Measurements from ENCODE around the gene ADGRA1.
"Not testable (repeated sequence)": the region's sequence is repeated elsewhere in the genome, so short reads cannot be mapped to it uniquely, and the experiment has no call there.

The ADGRA1 gene

GRCh38 chr10:133169173-133169947, 81.6 kb downstream of the ADGRA1 start:
- no peak overlapping the region for H3K27ac ChIP-seq (ENCODE audit: low read depth, low read length)
- no peaks in the 10 kb centered on the region for H3K27me3 ChIP-seq (ENCODE audit: insufficient read depth, low read length)
- no peaks in the 10 kb centered on the region for H3K4me1 ChIP-seq (ENCODE audit: insufficient read depth, low read length)
- H3K4me3 ChIP-seq (ENCODE audit: low read length), result no peak overlapping the region
- H3K36me3 ChIP-seq (ENCODE audit: insufficient read depth, low read length), result peaks cover 6% of the 10 kb centered on the region; the same call in 1 of the 2 replicates
- 96% methylated on average over 30 of the region's 30 CpGs for WGBS
- no peaks in the 10 kb centered on the region for H3K9me3 ChIP-seq (ENCODE audit: insufficient read depth, low read depth, low read length)
- no peak overlapping the region for H3K9ac ChIP-seq (ENCODE audit: low read depth, low read length)

DNA sequence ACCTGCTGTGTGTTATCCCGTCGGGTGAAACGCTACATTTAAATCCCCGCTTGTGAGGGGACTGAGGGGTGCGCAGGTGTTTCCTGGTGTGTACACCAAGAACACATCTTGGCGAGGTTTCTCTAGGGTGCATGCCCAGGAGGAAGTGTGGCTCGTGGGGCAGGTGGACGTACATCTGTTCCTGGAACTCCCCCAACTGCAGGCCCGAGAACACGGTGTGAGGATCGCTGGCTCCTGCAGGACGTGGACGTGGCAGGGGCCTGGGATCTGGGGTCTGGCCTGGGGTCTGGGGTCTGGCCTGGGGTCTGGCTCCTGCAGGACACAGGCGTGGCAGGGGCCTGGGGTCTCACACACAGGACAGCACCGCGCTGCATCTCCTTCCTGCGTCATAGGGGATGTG, 82.4 kb downstream of the ADGRA1 start:
- no peaks in the 10 kb centered on the region for H3K4me1 ChIP-seq (ENCODE audit: insufficient read depth, low read length)
- H3K9ac ChIP-seq (ENCODE audit: low read depth, low read length), result no peak overlapping the region
- no peak overlapping the region for H3K27ac ChIP-seq (ENCODE audit: low read depth, low read length)
- peaks cover 6% of the 10 kb centered on the region; the same call in 1 of the 2 replicates for H3K36me3 ChIP-seq (ENCODE audit: insufficient read depth, low read length)
- H3K27me3 ChIP-seq (ENCODE audit: insufficient read depth, low read length), result no peaks in the 10 kb centered on the region
- WGBS, result 96% methylated on average over 17 of the region's 17 CpGs
- no peaks in the 10 kb centered on the region for H3K9me3 ChIP-seq (ENCODE audit: insufficient read depth, low read depth, low read length)
- no peak overlapping the region for H3K4me3 ChIP-seq (ENCODE audit: low read length)

- H3K36me3 ChIP-seq (ENCODE audit: insufficient read depth, low read length), result no peaks in the 10 kb centered on the region
- H3K9me3 ChIP-seq (ENCODE audit: insufficient read depth, low read depth, low read length), result peaks cover 6% of the 10 kb centered on the region; the same call in 1 of the 2 replicates
- no peaks in the 10 kb centered on the region for H3K27me3 ChIP-seq (ENCODE audit: insufficient read depth, low read length)
- no peak overlapping the region for H3K4me3 ChIP-seq (ENCODE audit: low read length)
- 95% methylated on average over 15 of the region's 15 CpGs for WGBS
- no peaks in the 10 kb centered on the region for H3K4me1 ChIP-seq (ENCODE audit: insufficient read depth, low read length)
- H3K9ac ChIP-seq (ENCODE audit: low read depth, low read length), result no peak overlapping the region
- no peak overlapping the region for H3K27ac ChIP-seq (ENCODE audit: low read depth, low read length)
These were observed 86.3 kb downstream of the ADGRA1 start for GRCh38 chr10:133173860-133174640.

- Histone ChIP-seq H3K9ac (ENCODE audit: low read depth, low read length) (no peak overlapping the region), H3K27me3 (ENCODE audit: insufficient read depth, low read length) (no peaks in the 10 kb centered on the region), H3K36me3 (ENCODE audit: insufficient read depth, low read length) (no peaks in the 10 kb centered on the region), H3K4me3 (ENCODE audit: low read length) (no peak overlapping the region), H3K4me1 (ENCODE audit: insufficient read depth, low read length) (no peaks in the 10 kb centered on the region), H3K27ac (ENCODE audit: low read depth, low read length) (no peak overlapping the region), H3K9me3 (ENCODE audit: insufficient read depth, low read depth, low read length) (peaks cover 6% of the 10 kb centered on the region; the same call in 1 of the 2 replicates)
- WGBS, result 63% methylated on average over 3 of the region's 3 CpGs
These were observed 87.1 kb downstream of the ADGRA1 start for GRCh38 chr10:133174689-133175263.

- not testable (repeated sequence) for H3K9ac ChIP-seq (ENCODE audit: low read depth, low read length); H3K4me1 ChIP-seq (ENCODE audit: insufficient read depth, low read length); H3K4me3 ChIP-seq (ENCODE audit: low read length); H3K27ac ChIP-seq (ENCODE audit: low read depth, low read length); H3K36me3 ChIP-seq (ENCODE audit: insufficient read depth, low read length); H3K9me3 ChIP-seq (ENCODE audit: insufficient read depth, low read depth, low read length); H3K27me3 ChIP-seq (ENCODE audit: insufficient read depth, low read length)
- 88% methylated on average over 4 of the region's 4 CpGs for WGBS
These were observed 87.9 kb downstream of the ADGRA1 start for GRCh38 chr10:133175624-133176023.

- Histone ChIP-seq H3K9ac (ENCODE audit: low read depth, low read length) (no peak overlapping the region), H3K27ac (ENCODE audit: low read depth, low read length) (no peak overlapping the region), H3K4me1 (ENCODE audit: insufficient read depth, low read length) (no peaks in the 10 kb centered on the region), H3K9me3 (ENCODE audit: insufficient read depth, low read depth, low read length) (peaks cover 6% of the 10 kb centered on the region; the same call in 1 of the 2 replicates), H3K27me3 (ENCODE audit: insufficient read depth, low read length) (no peaks in the 10 kb centered on the region), H3K4me3 (ENCODE audit: low read length) (no peak overlapping the region), H3K36me3 (ENCODE audit: insufficient read depth, low read length) (no peaks in the 10 kb centered on the region)
- WGBS, result 92% methylated on average over 4 of the region's 4 CpGs
These were observed 88.8 kb downstream of the ADGRA1 start for GRCh38 chr10:133176546-133176945.

DNA sequence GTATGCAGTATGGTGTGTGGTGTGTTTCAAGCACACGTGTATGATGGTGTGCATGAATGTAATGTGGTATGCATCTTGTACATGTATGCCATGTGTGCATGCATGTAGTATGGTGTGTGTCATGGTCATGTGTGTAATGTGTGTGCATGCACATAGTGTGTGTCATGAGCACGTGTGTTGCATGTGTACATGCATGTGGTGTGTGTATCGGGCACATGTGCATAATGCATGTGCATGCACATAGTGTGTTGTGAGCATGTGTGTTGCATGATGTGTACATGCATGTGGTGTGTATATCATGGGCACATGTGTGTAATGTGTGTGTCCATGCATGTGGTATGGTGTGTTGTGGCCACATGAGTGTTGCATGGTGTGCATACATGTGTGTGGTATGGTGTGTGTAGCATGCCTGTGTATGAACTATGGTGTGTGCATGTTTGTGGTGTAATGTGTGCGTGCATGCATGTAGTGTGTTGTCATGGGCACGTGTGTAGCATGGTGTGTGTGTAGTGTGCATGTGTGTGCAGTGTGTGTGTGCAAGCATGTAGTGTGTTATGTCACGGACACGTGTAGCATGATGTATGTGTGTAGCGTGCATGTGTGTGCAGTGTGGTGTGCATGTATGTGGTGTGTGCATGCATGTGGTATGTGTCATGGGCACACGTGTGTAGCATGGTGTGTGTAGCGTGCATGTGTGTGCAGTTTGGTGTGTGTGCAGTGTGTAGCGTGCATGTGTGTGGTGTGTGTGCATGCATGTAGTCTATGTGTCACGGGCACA, 89.8 kb downstream of the ADGRA1 start:
- WGBS, result 93% methylated on average over 12 of the region's 12 CpGs
- no peak overlapping the region for H3K4me3 ChIP-seq (ENCODE audit: low read length)
- H3K27ac ChIP-seq (ENCODE audit: low read depth, low read length), result no peak overlapping the region
- no peaks in the 10 kb centered on the region for H3K36me3 ChIP-seq (ENCODE audit: insufficient read depth, low read length)
- H3K9ac ChIP-seq (ENCODE audit: low read depth, low read length), result no peak overlapping the region
- H3K9me3 ChIP-seq (ENCODE audit: insufficient read depth, low read depth, low read length), result peaks cover 6% of the 10 kb centered on the region; the same call in 1 of the 2 replicates
- H3K4me1 ChIP-seq (ENCODE audit: insufficient read depth, low read length), result no peaks in the 10 kb centered on the region
- no peaks in the 10 kb centered on the region for H3K27me3 ChIP-seq (ENCODE audit: insufficient read depth, low read length)

- H3K4me3 ChIP-seq (ENCODE audit: low read length), result no peak overlapping the region
- H3K9me3 ChIP-seq (ENCODE audit: insufficient read depth, low read depth, low read length), result peaks cover 6% of the 10 kb centered on the region; the same call in 1 of the 2 replicates
- H3K36me3 ChIP-seq (ENCODE audit: insufficient read depth, low read length), result no peaks in the 10 kb centered on the region; the same call in 1 of the 2 replicates
- WGBS, result 94% methylated on average over 29 of the region's 29 CpGs
- no peak overlapping the region for H3K27ac ChIP-seq (ENCODE audit: low read depth, low read length)
- no peaks in the 10 kb centered on the region for H3K27me3 ChIP-seq (ENCODE audit: insufficient read depth, low read length)
- H3K4me1 ChIP-seq (ENCODE audit: insufficient read depth, low read length), result no peaks in the 10 kb centered on the region
- H3K9ac ChIP-seq (ENCODE audit: low read depth, low read length), result no peak overlapping the region
These were observed 90.8 kb downstream of the ADGRA1 start for GRCh38 chr10:133178357-133179127.

GRCh38 chr10:133179128-133179520, 91.4 kb downstream of the ADGRA1 start:
- Histone ChIP-seq H3K27me3 (ENCODE audit: insufficient read depth, low read length) (no peaks in the 10 kb centered on the region), H3K4me3 (ENCODE audit: low read length) (no peak overlapping the region), H3K9ac (ENCODE audit: low read depth, low read length) (no peak overlapping the region), H3K36me3 (ENCODE audit: insufficient read depth, low read length) (peaks cover 5% of the 10 kb centered on the region; the same call in 1 of the 2 replicates), H3K4me1 (ENCODE audit: insufficient read depth, low read length) (no peaks in the 10 kb centered on the region), H3K9me3 (ENCODE audit: insufficient read depth, low read depth, low read length) (peaks cover 6% of the 10 kb centered on the region; the same call in 1 of the 2 replicates), H3K27ac (ENCODE audit: low read depth, low read length) (no peak overlapping the region)
- WGBS, result 85% methylated on average over 11 of the region's 11 CpGs

GRCh38 chr10:133179651-133180050, 91.9 kb downstream of the ADGRA1 start:
- no peaks in the 10 kb centered on the region for H3K27me3 ChIP-seq (ENCODE audit: insufficient read depth, low read length)
- no peaks in the 10 kb centered on the region for H3K4me1 ChIP-seq (ENCODE audit: insufficient read depth, low read length)
- H3K9me3 ChIP-seq (ENCODE audit: insufficient read depth, low read depth, low read length), result peaks cover 6% of the 10 kb centered on the region; the same call in 1 of the 2 replicates
- H3K36me3 ChIP-seq (ENCODE audit: insufficient read depth, low read length), result peaks cover 6% of the 10 kb centered on the region; the same call in 1 of the 2 replicates
- 91% methylated on average over 26 of the region's 26 CpGs for WGBS
- H3K27ac ChIP-seq (ENCODE audit: low read depth, low read length), result no peak overlapping the region
- H3K9ac ChIP-seq (ENCODE audit: low read depth, low read length), result no peak overlapping the region
- H3K4me3 ChIP-seq (ENCODE audit: low read length), result no peak overlapping the region

All from HUES64 (cell line).